Mesendoderm (in vitro differentiated cells): Measurements from ENCODE around the gene KCNE4.

ENCODE experiments used
- DNase-seq: peaks from one replicate; pipeline ENCODE4 v3.0.0; 2013
- H2AK5ac ChIP-seq: 2 replicates; pipeline ENCODE4 v1.6.1; 2013; ENCODE audit warnings: low read length, inconsistent platforms
- H2BK120ac ChIP-seq: 2 replicates; pipeline ENCODE4 v1.6.1; 2013; ENCODE audit warnings: low read depth, mild to moderate bottlenecking, low read length, moderate library complexity, mixed read lengths
- H2BK15ac ChIP-seq: replicated peaks from 2 replicates; pipeline ENCODE4 v1.6.1; 2013; ENCODE audit warnings: low read depth, mild to moderate bottlenecking, moderate library complexity
- H2BK5ac ChIP-seq: 2 replicates; pipeline ENCODE4 v1.6.1; 2013; ENCODE audit warnings: low read length, inconsistent platforms
- H3K18ac ChIP-seq: 2 replicates; pipeline ENCODE4 v1.6.1; 2013; ENCODE audit warnings: mild to moderate bottlenecking, low read length, mixed read lengths
- H3K23ac ChIP-seq: one replicate; pipeline ENCODE4 v1.6.1; 2013; ENCODE audit warnings: low read length
- H3K27ac ChIP-seq: 2 replicates; pipeline ENCODE4 v1.5.1; 2013; ENCODE audit warnings: low read depth, mild to moderate bottlenecking, inconsistent platforms, low read length, moderate library complexity
- H3K27me3 ChIP-seq: 2 replicates; pipeline ENCODE4 v1.6.1; 2013; ENCODE audit warnings: low read length, control low read depth, mild to moderate bottlenecking, inconsistent platforms; ENCODE audit not compliant: insufficient read depth, poor library complexity
- H3K36me3 ChIP-seq: 2 replicates; pipeline ENCODE4 v1.6.1; 2013; ENCODE audit warnings: low read length, inconsistent platforms; ENCODE audit not compliant: control insufficient read depth, insufficient read depth
- H3K4ac ChIP-seq: one replicate; pipeline ENCODE4 v1.6.1; 2013; ENCODE audit warnings: low read depth, mild to moderate bottlenecking, low read length, moderate library complexity
- H3K4me1 ChIP-seq: 2 replicates; pipeline ENCODE4 v1.6.1; 2013; ENCODE audit warnings: low read depth, low read length, inconsistent platforms; ENCODE audit not compliant: control insufficient read depth
- H3K4me2 ChIP-seq: 2 replicates; pipeline ENCODE4 v1.6.1; 2013; ENCODE audit warnings: low read length
- H3K4me3 ChIP-seq: 2 replicates; pipeline ENCODE4 v1.5.1; 2013; ENCODE audit warnings: mild to moderate bottlenecking, low read length
- H3K56ac ChIP-seq: one replicate; pipeline ENCODE4 v1.6.1; 2013; ENCODE audit warnings: low read length
- H3K79me1 ChIP-seq: 2 replicates; pipeline ENCODE4 v1.6.1; 2013; ENCODE audit warnings: low read length, inconsistent platforms
- H3K79me2 ChIP-seq: 2 replicates; pipeline ENCODE4 v1.6.1; 2013; ENCODE audit warnings: mild to moderate bottlenecking, low read length; ENCODE audit not compliant: control insufficient read depth, insufficient read depth
- H3K9ac ChIP-seq: 2 replicates; pipeline ENCODE4 v1.6.1; 2013; ENCODE audit warnings: low read length, inconsistent platforms
- H4K5ac ChIP-seq: one replicate; pipeline ENCODE4 v1.6.1; 2013; ENCODE audit warnings: low read length
- H4K8ac ChIP-seq: one replicate; pipeline ENCODE4 v1.6.1; 2013; ENCODE audit warnings: low read depth, mild to moderate bottlenecking, control low read depth, low read length, moderate library complexity
- WGBS: extraction: QIAGEN DNeasy Blood & Tissue Kit; methylation state at CpG from one replicate; pipeline ENCODE4 v1.1.7; 2013; ENCODE audit warnings: low lambda C conversion rate, missing lambda C conversion rate; ENCODE audit not compliant: insufficient coverage; ENCODE audit errors: extremely low coverage; 5-methylcytosine and 5-hydroxymethylcytosine counted together

KCNE4 gene

GRCh38 chr2:223036790-223037444 is 15.1 kb upstream of the KCNE4 start:
- no peak overlapping the region for H3K4ac ChIP-seq
- no peak overlapping the region for H3K56ac ChIP-seq
- no peak overlapping the region for H3K27ac ChIP-seq
- H3K18ac ChIP-seq: no peak overlapping the region
- no peak overlapping the region for H3K9ac ChIP-seq
- peaks cover 6% of the 10 kb centered on the region for H3K4me1 ChIP-seq
- H3K27me3 ChIP-seq: no peaks in the 10 kb centered on the region
- no peak overlapping the region for H3K4me3 ChIP-seq
- H3K79me1 ChIP-seq: no peaks in the 10 kb centered on the region
- no CpG with 5 or more reads among the region's 3 CpGs for whole genome bisulfite sequencing
- no peak overlapping the region for H3K4me2 ChIP-seq
- H3K79me2 ChIP-seq: no peaks in the 10 kb centered on the region
- H2BK15ac ChIP-seq: no peak overlapping the region
- H3K36me3 ChIP-seq: no peaks in the 10 kb centered on the region
- no peak for DNase-seq
- H2AK5ac ChIP-seq: no peak overlapping the region
- H2BK120ac ChIP-seq: no peak overlapping the region
- no peak overlapping the region for H4K8ac ChIP-seq
- H3K23ac ChIP-seq: no peak overlapping the region
- H4K5ac ChIP-seq: no peak overlapping the region
- no peak overlapping the region for H2BK5ac ChIP-seq

GRCh38 chr2:223037445-223037800 is 14.6 kb upstream of the KCNE4 start:
- Histone ChIP-seq H3K56ac (no peak overlapping the region), H3K4me2 (no peak overlapping the region), H2BK120ac (no peak overlapping the region), H3K79me2 (no peaks in the 10 kb centered on the region), H3K9ac (no peak overlapping the region), H3K4ac (no peak overlapping the region), H2BK15ac (no peak overlapping the region), H3K27me3 (no peaks in the 10 kb centered on the region), H2BK5ac (no peak overlapping the region), H3K36me3 (no peaks in the 10 kb centered on the region), H3K18ac (no peak overlapping the region), H3K23ac (no peak overlapping the region), H3K79me1 (no peaks in the 10 kb centered on the region), H3K4me3 (no peak overlapping the region), H3K4me1 (peaks cover 6% of the 10 kb centered on the region), H2AK5ac (no peak overlapping the region), H4K5ac (no peak overlapping the region), H4K8ac (no peak overlapping the region), H3K27ac (no peak overlapping the region)
- no peak for DNase-seq
- no CpG with 5 or more reads among the region's 2 CpGs for WGBS

GRCh38 chr2:223039618-223040017 is 12.4 kb upstream of the KCNE4 start:
- H3K23ac ChIP-seq: no peak overlapping the region
- H3K27me3 ChIP-seq: no peaks in the 10 kb centered on the region
- H3K56ac ChIP-seq: no peak overlapping the region
- no peaks in the 10 kb centered on the region for H3K36me3 ChIP-seq
- H2AK5ac ChIP-seq: no peak overlapping the region
- no peak overlapping the region for H2BK15ac ChIP-seq
- no peak overlapping the region for H3K4ac ChIP-seq
- H3K79me1 ChIP-seq: no peaks in the 10 kb centered on the region
- H3K4me2 ChIP-seq: no peak overlapping the region
- no CpG with 5 or more reads among the region's 1 CpG for WGBS
- no peak overlapping the region for H3K9ac ChIP-seq
- no peak overlapping the region for H3K4me3 ChIP-seq
- no peak overlapping the region for H4K5ac ChIP-seq
- H2BK120ac ChIP-seq: no peak overlapping the region
- H3K27ac ChIP-seq: no peak overlapping the region
- peaks cover 8% of the 10 kb centered on the region for H3K4me1 ChIP-seq
- no peak overlapping the region for H4K8ac ChIP-seq
- no peak overlapping the region for H2BK5ac ChIP-seq
- no peaks in the 10 kb centered on the region for H3K79me2 ChIP-seq
- DNase-seq: no peak
- H3K18ac ChIP-seq: no peak overlapping the region

- Histone ChIP-seq H3K4me2 (no peak overlapping the region), H3K27ac (no peak overlapping the region), H3K9ac (no peak overlapping the region), H3K4ac (no peak overlapping the region), H2BK5ac (peak overlapping the region; percentile 27), H2BK15ac (no peak overlapping the region), H3K18ac (no peak overlapping the region), H2AK5ac (no peak overlapping the region), H3K4me1 (peaks cover 8% of the 10 kb centered on the region), H3K36me3 (no peaks in the 10 kb centered on the region), H2BK120ac (no peak overlapping the region), H4K8ac (no peak overlapping the region), H3K79me2 (no peaks in the 10 kb centered on the region), H3K4me3 (no peak overlapping the region), H3K56ac (peak overlapping the region; percentile 3), H4K5ac (no peak overlapping the region), H3K79me1 (no peaks in the 10 kb centered on the region), H3K27me3 (no peaks in the 10 kb centered on the region), H3K23ac (no peak overlapping the region)
- DNase-seq: no peak
- WGBS: no CpG with 5 or more reads among the region's 3 CpGs
Measured at GRCh38 chr2:223040527-223040926, 11.5 kb upstream of the KCNE4 start.

- Histone ChIP-seq H3K79me1 (no peaks in the 10 kb centered on the region), H2BK120ac (no peak overlapping the region), H3K4me2 (no peak overlapping the region), H4K5ac (no peak overlapping the region), H3K18ac (peak overlapping the region; percentile 60), H3K27ac (no peak overlapping the region), H3K27me3 (no peaks in the 10 kb centered on the region), H3K36me3 (no peaks in the 10 kb centered on the region), H3K56ac (no peak overlapping the region), H3K4me1 (peaks cover 8% of the 10 kb centered on the region), H2BK15ac (no peak overlapping the region), H4K8ac (no peak overlapping the region), H3K9ac (no peak overlapping the region), H2AK5ac (no peak overlapping the region), H3K4me3 (no peak overlapping the region), H3K4ac (no peak overlapping the region), H3K79me2 (no peaks in the 10 kb centered on the region), H3K23ac (no peak overlapping the region), H2BK5ac (peak overlapping the region; percentile 27)
- no CpG with 5 or more reads among the region's 4 CpGs for WGBS
- peak; percentile 87 for DNase-seq
Measured at GRCh38 chr2:223041527-223042109, 10.4 kb upstream of the KCNE4 start.

- WGBS: no CpG with 5 or more reads among the region's 2 CpGs
Measured at GRCh38 chr2:223042284-223042683, 9.7 kb upstream of the KCNE4 start.

More at GRCh38 chr2:223042284-223042683, 9.7 kb upstream of the KCNE4 start:
- Histone ChIP-seq H3K9ac (no peak overlapping the region), H3K27me3 (no peaks in the 10 kb centered on the region), H3K79me2 (no peaks in the 10 kb centered on the region), H3K18ac (peak overlapping the region; percentile 75), H2BK5ac (no peak overlapping the region), H3K4me2 (no peak overlapping the region), H3K36me3 (no peaks in the 10 kb centered on the region), H4K8ac (no peak overlapping the region), H3K79me1 (no peaks in the 10 kb centered on the region), H3K23ac (no peak overlapping the region), H3K27ac (no peak overlapping the region), H3K56ac (no peak overlapping the region), H2AK5ac (no peak overlapping the region), H4K5ac (no peak overlapping the region), H3K4ac (peak overlapping the region; percentile 52), H2BK15ac (no peak overlapping the region), H3K4me3 (no peak overlapping the region), H3K4me1 (peaks cover 8% of the 10 kb centered on the region), H2BK120ac (no peak overlapping the region)
- no peak for DNase-seq
